Uterus (tissue), 2 donors: ENCODE results near the gene PRR23E.

ENCODE experiments used
- POLR2A ChIP-seq, 2 donors: fragments of 450-650 bp; IDR thresholded peaks; one replicate each; pipeline ENCODE4 v1.6.1; 2016; ENCODE audit warnings: antibody characterized with exemption in 2 of 2, mild to moderate bottlenecking in 1 of 2, moderate library complexity in 1 of 2
- TF ChIP-seq, protein P1 (sequence below), 4 experiments: fragments of 200-600 bp in 2 of 4; fragments of 450-650 bp in 2 of 4; sonication (generic) in 2 of 4; IDR thresholded peaks; one replicate each; pipeline ENCODE4 v1.5.1; 2016 to 2019; ENCODE audit warnings: antibody characterized with exemption in 4 of 4, mild to moderate bottlenecking in 2 of 4, moderate library complexity in 1 of 4

GRCh38 chr3:127221446-127222035, 28.6 kb downstream of the PRR23E start:
- TF ChIP-seq, protein P1, sequence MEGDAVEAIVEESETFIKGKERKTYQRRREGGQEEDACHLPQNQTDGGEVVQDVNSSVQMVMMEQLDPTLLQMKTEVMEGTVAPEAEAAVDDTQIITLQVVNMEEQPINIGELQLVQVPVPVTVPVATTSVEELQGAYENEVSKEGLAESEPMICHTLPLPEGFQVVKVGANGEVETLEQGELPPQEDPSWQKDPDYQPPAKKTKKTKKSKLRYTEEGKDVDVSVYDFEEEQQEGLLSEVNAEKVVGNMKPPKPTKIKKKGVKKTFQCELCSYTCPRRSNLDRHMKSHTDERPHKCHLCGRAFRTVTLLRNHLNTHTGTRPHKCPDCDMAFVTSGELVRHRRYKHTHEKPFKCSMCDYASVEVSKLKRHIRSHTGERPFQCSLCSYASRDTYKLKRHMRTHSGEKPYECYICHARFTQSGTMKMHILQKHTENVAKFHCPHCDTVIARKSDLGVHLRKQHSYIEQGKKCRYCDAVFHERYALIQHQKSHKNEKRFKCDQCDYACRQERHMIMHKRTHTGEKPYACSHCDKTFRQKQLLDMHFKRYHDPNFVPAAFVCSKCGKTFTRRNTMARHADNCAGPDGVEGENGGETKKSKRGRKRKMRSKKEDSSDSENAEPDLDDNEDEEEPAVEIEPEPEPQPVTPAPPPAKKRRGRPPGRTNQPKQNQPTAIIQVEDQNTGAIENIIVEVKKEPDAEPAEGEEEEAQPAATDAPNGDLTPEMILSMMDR (IDR thresholded peaks at IDR 0.05), result no peak
- TF ChIP-seq POLR2A (IDR thresholded peaks at IDR 0.05), result no peak
